DND-41 (cell line): ENCODE data around the gene GFAP.

Experiments
- CTCF ChIP-seq: IDR thresholded peaks from 2 replicates; pipeline ENCODE4 v1.5.1; 2012; ENCODE audit warnings: borderline replicate concordance, low read length, moderate library complexity, mild to moderate bottlenecking; ENCODE audit not compliant: poor library complexity, severe bottlenecking; ENCODE audit errors: extremely low read depth
- EZH2 ChIP-seq: IDR thresholded peaks from 3 replicates; pipeline ENCODE4 v1.6.1; 2012; ENCODE audit warnings: borderline replicate concordance, low read depth, mild to moderate bottlenecking, moderate library complexity, low read length, inconsistent platforms; ENCODE audit not compliant: severe bottlenecking

DNA sequence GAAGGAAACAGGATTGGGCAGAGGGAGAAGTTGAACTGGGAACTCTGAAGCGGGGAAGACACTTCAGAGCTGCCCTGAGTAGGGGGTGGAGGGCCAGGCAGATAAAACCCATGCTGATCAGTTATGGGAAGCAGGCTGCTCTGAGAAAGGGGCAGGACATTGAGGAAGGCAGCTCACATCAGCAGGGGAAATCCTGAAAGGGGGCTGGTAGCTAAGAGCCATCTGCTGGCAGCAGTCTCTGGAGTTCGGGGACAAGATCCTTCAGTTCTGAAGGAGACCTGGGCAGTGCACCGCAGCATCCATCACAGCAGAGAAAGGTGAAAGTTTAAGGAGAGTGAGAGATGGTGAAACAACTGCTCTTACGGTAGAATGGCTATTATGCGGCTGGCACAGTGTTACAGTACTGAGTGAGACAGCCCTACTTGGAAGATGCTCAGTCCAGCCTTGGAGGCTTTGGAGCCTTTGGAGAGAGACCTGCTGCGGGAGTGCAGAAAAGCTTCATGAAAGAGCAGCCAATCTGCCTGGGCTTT, 37.7 kb upstream of the GFAP start:
- TF ChIP-seq CTCF = no peak
- no peak for TF ChIP-seq EZH2
